ENCODE measurements around the gene ATG4D.

- TF ChIP-seq, protein P1, sequence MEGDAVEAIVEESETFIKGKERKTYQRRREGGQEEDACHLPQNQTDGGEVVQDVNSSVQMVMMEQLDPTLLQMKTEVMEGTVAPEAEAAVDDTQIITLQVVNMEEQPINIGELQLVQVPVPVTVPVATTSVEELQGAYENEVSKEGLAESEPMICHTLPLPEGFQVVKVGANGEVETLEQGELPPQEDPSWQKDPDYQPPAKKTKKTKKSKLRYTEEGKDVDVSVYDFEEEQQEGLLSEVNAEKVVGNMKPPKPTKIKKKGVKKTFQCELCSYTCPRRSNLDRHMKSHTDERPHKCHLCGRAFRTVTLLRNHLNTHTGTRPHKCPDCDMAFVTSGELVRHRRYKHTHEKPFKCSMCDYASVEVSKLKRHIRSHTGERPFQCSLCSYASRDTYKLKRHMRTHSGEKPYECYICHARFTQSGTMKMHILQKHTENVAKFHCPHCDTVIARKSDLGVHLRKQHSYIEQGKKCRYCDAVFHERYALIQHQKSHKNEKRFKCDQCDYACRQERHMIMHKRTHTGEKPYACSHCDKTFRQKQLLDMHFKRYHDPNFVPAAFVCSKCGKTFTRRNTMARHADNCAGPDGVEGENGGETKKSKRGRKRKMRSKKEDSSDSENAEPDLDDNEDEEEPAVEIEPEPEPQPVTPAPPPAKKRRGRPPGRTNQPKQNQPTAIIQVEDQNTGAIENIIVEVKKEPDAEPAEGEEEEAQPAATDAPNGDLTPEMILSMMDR (IDR thresholded peaks at IDR 0.05), result no peak
- no peak for TF ChIP-seq POLR2A (IDR thresholded peaks at IDR 0.05)
Observed at GRCh38 chr19:10587839-10588150, 44.1 kb downstream of the ATG4D start.
